Common myeloid progenitor, CD34-positive (primary cell): ENCODE results near the gene LRRK2.
"Not testable (repeated sequence)": the region's sequence is repeated elsewhere in the genome, so short reads cannot be mapped to it uniquely, and the experiment has no call there.

Experiments
- CTCF ChIA-PET: fragments of 350-600 bp; sonication (Branson Sonifier 250); formaldehyde crosslinking; loops from one replicate; lab custom pipeline; 2021; ENCODE audit warnings: antibody characterized with exemption; lab: Charles Lee
- POLR2A ChIA-PET: fragments of 350-600 bp; sonication (Branson Sonifier 250); formaldehyde crosslinking; loops from one replicate; lab custom pipeline; 2021; ENCODE audit warnings: antibody characterized with exemption; lab: Charles Lee
- DNase-seq, 3 donors: peaks; one replicate each; pipeline versions ENCODE4 v3.0.0 to v3.0.0-alpha.2; 2013
- H3K27ac ChIP-seq, 2 experiments: 1 replicate in 1 of 2; 2 replicates in 1 of 2; pipeline ENCODE4 v1.7.0; 2013; ENCODE audit warnings: inconsistent platforms in 2 of 2, low read length in 2 of 2, mild to moderate bottlenecking in 2 of 2, low read depth in 1 of 2, moderate library complexity in 1 of 2; ENCODE audit not compliant: severe bottlenecking in 2 of 2, insufficient read depth in 1 of 2, poor library complexity in 1 of 2
- H3K27me3 ChIP-seq, 5 experiments: replicated peaks in 2 of 5; 1 replicate in 3 of 5; 2 replicates in 2 of 5; pipeline versions ENCODE4 v1.6.1 to v1.7.0; 2013; ENCODE audit warnings: low read length in 4 of 5, mild to moderate bottlenecking in 2 of 5, moderate library complexity in 2 of 5, inconsistent platforms in 1 of 5; ENCODE audit not compliant: insufficient read depth in 5 of 5, control insufficient read depth in 4 of 5
- H3K36me3 ChIP-seq, 4 experiments: 1 replicate in 2 of 4; 2 replicates in 2 of 4; pipeline versions ENCODE4 v1.6.1 to v1.7.0; 2013; ENCODE audit warnings: low read length in 3 of 4, control low read depth in 1 of 4, mild to moderate bottlenecking in 1 of 4; ENCODE audit not compliant: control insufficient read depth in 4 of 4, insufficient read depth in 4 of 4
- H3K4me1 ChIP-seq, 4 experiments: 1 replicate in 3 of 4; 2 replicates in 1 of 4; pipeline versions ENCODE4 v1.6.1 to v1.7.1; 2013; ENCODE audit warnings: low read length in 3 of 4, mild to moderate bottlenecking in 3 of 4, control low read depth in 1 of 4, inconsistent platforms in 1 of 4, moderate library complexity in 1 of 4; ENCODE audit not compliant: control insufficient read depth in 4 of 4, insufficient read depth in 4 of 4; ENCODE audit errors: control extremely low read depth in 1 of 4
- H3K4me3 ChIP-seq, 7 experiments: 1 replicate in 4 of 7; 2 replicates in 3 of 7; pipeline versions ENCODE4 v1.5.1 to v1.7.0; 2013; ENCODE audit warnings: mild to moderate bottlenecking in 7 of 7, low read length in 6 of 7, moderate library complexity in 6 of 7, inconsistent platforms in 2 of 7, low read depth in 2 of 7, control low read depth in 1 of 7; ENCODE audit not compliant: insufficient read depth in 4 of 7, control insufficient read depth in 1 of 7; ENCODE audit errors: extremely low read depth in 1 of 7
- H3K9me3 ChIP-seq, 5 experiments: 1 replicate in 4 of 5; 2 replicates in 1 of 5; pipeline versions ENCODE4 v1.6.1 to v1.7.1; 2013; ENCODE audit warnings: low read length in 4 of 5, mild to moderate bottlenecking in 2 of 5, inconsistent platforms in 1 of 5, low read depth in 1 of 5, moderate library complexity in 1 of 5; ENCODE audit not compliant: control insufficient read depth in 4 of 5, insufficient read depth in 2 of 5; ENCODE audit errors: control extremely low read depth in 1 of 5
- WGBS: methylation state at CpG from one replicate; pipeline ENCODE4 v1.1.5; 2013; ENCODE audit not compliant: insufficient coverage; 5-methylcytosine and 5-hydroxymethylcytosine counted together

LRRK2 gene

GRCh38 chr12:40209886-40210285 lies 14.9 kb upstream of the LRRK2 start:
- no peaks in the 10 kb centered on the region for H3K36me3 ChIP-seq
- ChIA-PET CTCF (interaction anchor here (2.7 kb wide), 1 partner anchor 9 kb away, joined by 7 read pairs; no protein-coding TSS in a partner anchor), POLR2A (no interaction called here)
- no peaks in the 10 kb centered on the region for H3K27me3 ChIP-seq
- DNase-seq, result no peak
- WGBS, result 94% methylated on average over 2 of the region's 4 CpGs
- peaks cover 0 to 4% (median 0%) of the 10 kb centered on the region in 5 experiments for H3K9me3 ChIP-seq
- no peak overlapping the region for H3K27ac ChIP-seq
- no peak overlapping the region for H3K4me3 ChIP-seq
- H3K4me1 ChIP-seq, result peaks cover 0 to 22% (median 10%) of the 10 kb centered on the region in 4 experiments

DNA sequence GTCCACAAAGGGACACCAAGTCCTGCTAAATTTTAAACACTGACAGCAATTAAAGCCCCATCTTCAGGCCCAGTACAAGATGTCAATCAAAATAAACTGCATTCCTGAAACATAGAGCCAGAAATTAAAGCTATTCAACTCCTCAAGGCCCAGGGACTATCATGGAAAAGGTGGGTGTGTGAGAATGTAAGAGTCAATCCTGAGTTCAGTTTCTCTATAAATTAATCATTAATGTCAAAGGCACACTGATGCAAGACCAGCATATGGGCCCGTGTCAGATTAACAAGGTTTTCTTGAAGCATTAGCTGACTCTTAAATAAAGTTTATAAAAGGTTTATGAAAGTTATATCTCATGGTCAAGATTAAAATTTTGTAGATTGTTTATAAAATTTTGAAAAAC lies 13.6 kb upstream of the LRRK2 start:
- DNase-seq, CTCF ChIA-PET, H3K9me3 ChIP-seq, H3K27me3 ChIP-seq, POLR2A ChIA-PET, H3K36me3 ChIP-seq, H3K4me3 ChIP-seq, H3K27ac ChIP-seq: not testable (repeated sequence)
- WGBS, result 100% methylated on average over 1 of the region's 1 CpG
- peaks cover 0 to 22% (median 10%) of the 10 kb centered on the region in 4 experiments for H3K4me1 ChIP-seq

DNA sequence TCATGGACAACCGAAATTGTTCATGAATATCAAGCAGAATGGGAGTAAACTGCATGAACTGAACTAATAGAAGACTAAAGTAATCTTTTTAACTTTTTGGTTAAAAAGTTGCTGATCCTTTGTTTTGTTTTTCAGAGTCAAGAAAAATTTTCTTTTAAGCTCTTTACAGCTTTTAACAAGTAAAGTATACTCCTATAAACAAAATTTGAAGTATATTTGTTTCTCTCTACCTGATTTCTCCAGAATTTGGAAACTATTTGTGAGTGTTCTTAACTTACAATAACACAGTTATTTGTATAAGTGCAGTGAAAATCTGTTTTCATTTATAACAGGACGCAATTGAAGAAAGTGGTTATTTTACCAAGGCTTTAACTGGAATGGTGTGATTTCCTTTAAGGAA lies 12.2 kb upstream of the LRRK2 start:
- Histone ChIP-seq H3K9me3 (peaks cover 0 to 4% (median 0%) of the 10 kb centered on the region in 5 experiments), H3K36me3 (no peaks in the 10 kb centered on the region), H3K4me3 (no peak overlapping the region), H3K27me3 (no peaks in the 10 kb centered on the region), H3K27ac (no peak overlapping the region), H3K4me1 (peaks cover 0 to 26% (median 10%) of the 10 kb centered on the region in 4 experiments)
- ChIA-PET POLR2A (no interaction called here), CTCF (interaction anchor here (1.1 kb wide), 1 partner anchor 12 kb away, joined by 3 read pairs; the partner anchor contains the start of gene LRRK2)
- 100% methylated on average over 1 of the region's 2 CpGs for whole genome bisulfite sequencing
- DNase-seq, result peak in 1 of 3 donors; percentile 7

DNA sequence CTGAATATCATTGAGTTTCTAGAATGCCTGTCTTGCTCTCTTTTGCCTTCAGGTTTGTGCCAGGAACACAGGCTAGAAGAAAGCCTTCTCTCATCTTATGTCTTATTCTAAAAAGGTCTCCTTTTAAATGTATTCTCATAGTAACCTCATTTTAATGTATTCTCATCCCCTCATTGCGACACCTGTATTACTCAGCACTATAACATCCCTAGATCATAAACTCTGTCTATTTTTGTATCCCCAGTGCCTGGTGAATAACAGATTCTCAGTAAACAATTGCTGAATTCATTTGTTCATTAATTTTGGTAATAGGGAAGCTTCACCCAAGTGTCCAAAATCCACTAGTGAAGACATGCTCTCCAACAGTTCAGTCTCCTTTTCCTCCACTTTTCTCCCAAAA lies 8.8 kb upstream of the LRRK2 start:
- ChIA-PET POLR2A (no interaction called here), CTCF (no interaction called here)
- no peak for DNase-seq
- no peak overlapping the region for H3K4me3 ChIP-seq
- H3K27ac ChIP-seq, result no peak overlapping the region
- no peaks in the 10 kb centered on the region for H3K27me3 ChIP-seq
- WGBS, result no CpG with 5 or more reads among the region's 1 CpG
- H3K4me1 ChIP-seq, result peaks cover 0 to 5% (median 2%) of the 10 kb centered on the region in 4 experiments
- H3K9me3 ChIP-seq, result peaks cover 0 to 4% (median 0%) of the 10 kb centered on the region in 5 experiments
- H3K36me3 ChIP-seq, result no peaks in the 10 kb centered on the region

- Histone ChIP-seq H3K27me3 (no peaks in the 10 kb centered on the region), H3K36me3 (no peaks in the 10 kb centered on the region), H3K9me3 (peaks cover 0 to 4% (median 0%) of the 10 kb centered on the region in 5 experiments), H3K27ac (no peak overlapping the region), H3K4me1 (peaks cover 0 to 5% (median 2%) of the 10 kb centered on the region in 4 experiments), H3K4me3 (no peak overlapping the region)
- ChIA-PET POLR2A (no interaction called here), CTCF (no interaction called here)
- no peak for DNase-seq
These were observed 8.1 kb upstream of the LRRK2 start for GRCh38 chr12:40216516-40217288.

DNA sequence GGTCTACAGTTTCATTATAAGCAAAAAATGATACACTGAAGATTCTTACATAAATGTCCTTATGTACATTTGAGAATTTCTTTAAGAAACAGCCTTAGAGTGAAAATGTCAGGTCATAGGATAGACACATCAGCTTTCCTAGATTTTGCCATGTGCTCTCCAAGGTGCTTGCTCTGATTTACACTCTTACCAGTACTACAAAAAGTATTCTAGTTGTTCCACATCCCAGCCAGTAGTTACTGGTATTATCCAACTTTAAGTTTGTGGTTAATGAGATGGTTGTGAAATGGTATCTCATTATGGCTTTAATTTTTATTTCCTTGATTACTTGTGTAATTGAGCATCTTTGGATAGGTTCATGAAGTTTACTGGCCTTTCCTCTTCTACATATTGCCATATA lies 5.0 kb upstream of the LRRK2 start:
- DNase-seq, result no peak
- no peak overlapping the region for H3K4me3 ChIP-seq
- ChIA-PET POLR2A (no interaction called here), CTCF (interaction anchor here (1.6 kb wide), 1 partner anchor 11 kb away, joined by 7 read pairs; no protein-coding TSS in a partner anchor)
- no peaks in the 10 kb centered on the region for H3K9me3 ChIP-seq
- H3K27ac ChIP-seq, result no peak overlapping the region
- peaks cover 4 to 10% (median 8%) of the 10 kb centered on the region in 4 experiments for H3K4me1 ChIP-seq
- H3K27me3 ChIP-seq, result no peaks in the 10 kb centered on the region
- no peaks in the 10 kb centered on the region for H3K36me3 ChIP-seq

- ChIA-PET POLR2A (no interaction called here), CTCF (no interaction called here)
- DNase-seq, result peak in 1 of 3 donors; percentile 12
- Histone ChIP-seq H3K27ac (no peak overlapping the region), H3K36me3 (no peaks in the 10 kb centered on the region), H3K4me1 (peaks cover 7 to 16% (median 11%) of the 10 kb centered on the region in 4 experiments), H3K9me3 (no peaks in the 10 kb centered on the region), H3K27me3 (no peaks in the 10 kb centered on the region), H3K4me3 (peak overlapping the region in 1 of 7 experiments; percentile 71)
- no CpG with 5 or more reads among the region's 2 CpGs for WGBS
These were observed 2.5 kb upstream of the LRRK2 start for GRCh38 chr12:40222247-40222646.
